NCI-H2081 treated with DMSO at 0.1 percent for 48 hours (cell line): ENCODE data around the gene REG3A.

Source experiments
- DNase-seq: peaks from one replicate; lab custom pipeline; 2025; lab: John Stamatoyannopoulos, UW

The REG3A gene

GRCh38 chr2:79159653-79160052 is at the start of gene REG3A:
TSS of gene REG3A (minus strand) at chr2:79159753. CDS start at chr2:79159405, 348 bp downstream.
- no peak for DNase-seq

GRCh38 chr2:79200762-79201161 is 41.2 kb upstream of the REG3A start:
- DNase-seq, result no peak

- no peak for DNase-seq
Observed at GRCh38 chr2:79191816-79192215, 32.3 kb upstream of the REG3A start.

- DNase-seq, result no peak
Observed at GRCh38 chr2:79191081-79191480, 31.5 kb upstream of the REG3A start.

GRCh38 chr2:79189465-79189864 is 29.9 kb upstream of the REG3A start:
- no peak for DNase-seq

GRCh38 chr2:79181617-79182016 is 22.1 kb upstream of the REG3A start:
- no peak for DNase-seq

- DNase-seq, result no peak
Observed at GRCh38 chr2:79180092-79180491, 20.5 kb upstream of the REG3A start.

GRCh38 chr2:79179036-79179435 is 19.5 kb upstream of the REG3A start:
- no peak for DNase-seq

- DNase-seq, result no peak
Observed at GRCh38 chr2:79178076-79178674, 18.6 kb upstream of the REG3A start.

- DNase-seq, result no peak
Observed at GRCh38 chr2:79171348-79171958, 11.9 kb upstream of the REG3A start.

GRCh38 chr2:79162801-79163200 is 3.2 kb upstream of the REG3A start:
- DNase-seq, result no peak

GRCh38 chr2:79162132-79162531 is 2.6 kb upstream of the REG3A start:
- no peak for DNase-seq

- DNase-seq, result no peak
Observed at GRCh38 chr2:79159030-79159429, 523 bp downstream of the REG3A start.

GRCh38 chr2:79155826-79156476 is 3.6 kb downstream of the REG3A start:
- DNase-seq, result no peak

GRCh38 chr2:79139423-79139822 is 20.1 kb downstream of the REG3A start:
- DNase-seq, result no peak

GRCh38 chr2:79138385-79138784 is 21.2 kb downstream of the REG3A start:
- DNase-seq, result no peak

GRCh38 chr2:79131687-79132086 is 27.9 kb downstream of the REG3A start:
- no peak for DNase-seq

- DNase-seq, result no peak
Observed at GRCh38 chr2:79129804-79130203, 29.7 kb downstream of the REG3A start.

GRCh38 chr2:79129260-79129659 is 30.3 kb downstream of the REG3A start:
- DNase-seq, result no peak

GRCh38 chr2:79128406-79128805 is 31.1 kb downstream of the REG3A start:
- no peak for DNase-seq

- no peak for DNase-seq
Observed at GRCh38 chr2:79125721-79125985, 33.9 kb downstream of the REG3A start.

GRCh38 chr2:79124907-79125720 is 34.4 kb downstream of the REG3A start:
- no peak for DNase-seq

- no peak for DNase-seq
Observed at GRCh38 chr2:79122676-79123075, 36.9 kb downstream of the REG3A start.
